CD14-positive monocyte (primary cell): ENCODE measurements around the gene ALDH7A1. TPM values are rescaled to one million over a fixed set of nuclear protein-coding genes. Genes with fewer than 3 reads are reported as not detected.

Experiments
- DNase-seq, 3 donors: peaks; one replicate each; pipeline ENCODE4 v3.0.0-alpha.2; 2011 to 2022
- H2AFZ ChIP-seq: 2 replicates; pipeline ENCODE4 v1.6.0; 2012; ENCODE audit warnings: mild to moderate bottlenecking, low read depth, low read length, inconsistent platforms; ENCODE audit not compliant: insufficient read depth, poor library complexity, severe bottlenecking
- H3K27ac ChIP-seq, 2 donors: 1 replicate in 1 of 2; 2 replicates in 1 of 2; pipeline ENCODE4 v1.5.1; 2012 to 2013; ENCODE audit warnings: low read length in 2 of 2, control low read depth in 1 of 2, inconsistent platforms in 1 of 2, low read depth in 1 of 2, mild to moderate bottlenecking in 1 of 2
- H3K27me3 ChIP-seq, 2 donors: one replicate each; pipeline versions ENCODE4 v1.6.0 to v1.6.1; 2011 to 2013; ENCODE audit warnings: low read length in 2 of 2; ENCODE audit not compliant: control insufficient read depth in 2 of 2, insufficient read depth in 2 of 2
- H3K36me3 ChIP-seq, 2 donors: replicated peaks in 1 of 2; 1 replicate in 1 of 2; 2 replicates in 1 of 2; pipeline versions ENCODE4 v1.5.1 to v1.6.1; 2012 to 2013; ENCODE audit warnings: low read length in 2 of 2, control low read depth in 1 of 2, inconsistent platforms in 1 of 2, mild to moderate bottlenecking in 1 of 2; ENCODE audit not compliant: insufficient read depth in 2 of 2, control insufficient read depth in 1 of 2
- H3K4me1 ChIP-seq, 2 donors: 1 replicate in 1 of 2; 2 replicates in 1 of 2; pipeline versions ENCODE4 v1.5.1 to v1.6.1; 2012 to 2013; ENCODE audit warnings: low read length in 2 of 2, control low read depth in 1 of 2, inconsistent platforms in 1 of 2, mild to moderate bottlenecking in 1 of 2, moderate library complexity in 1 of 2; ENCODE audit not compliant: insufficient read depth in 2 of 2, control insufficient read depth in 1 of 2
- H3K4me2 ChIP-seq: replicated peaks from 2 replicates; pipeline ENCODE3; 2012; ENCODE audit warnings: low read length, moderate library complexity, mild to moderate bottlenecking; ENCODE audit not compliant: poor library complexity, severe bottlenecking; ENCODE audit errors: extremely low read depth
- H3K4me3 ChIP-seq, 3 experiments: fragments of 200-600 bp in 1 of 3; sonication (generic) in 1 of 3; replicated peaks in 1 of 3; 1 replicate in 2 of 3; 2 replicates in 1 of 3; pipeline ENCODE4 v1.5.1; 2011 to 2013; ENCODE audit warnings: low read length in 3 of 3, mild to moderate bottlenecking in 3 of 3, control low read depth in 2 of 3, low read depth in 2 of 3, inconsistent platforms in 1 of 3, moderate library complexity in 1 of 3
- H3K79me2 ChIP-seq: 2 replicates; pipeline ENCODE4 v1.6.0; 2012; ENCODE audit warnings: mild to moderate bottlenecking, control low read depth, inconsistent platforms, low read length, moderate library complexity; ENCODE audit not compliant: insufficient read depth
- H3K9ac ChIP-seq: 2 replicates; pipeline ENCODE4 v1.6.0; 2017; ENCODE audit warnings: low read length, mild to moderate bottlenecking; ENCODE audit not compliant: insufficient read depth, poor library complexity, severe bottlenecking
- H3K9me3 ChIP-seq, 2 donors: replicated peaks in 1 of 2; 1 replicate in 1 of 2; 2 replicates in 1 of 2; pipeline versions ENCODE4 v1.5.1 to v1.6.1; 2012 to 2013; ENCODE audit warnings: low read length in 2 of 2, control low read depth in 1 of 2; ENCODE audit not compliant: control insufficient read depth in 1 of 2, insufficient read depth in 1 of 2
- H4K20me1 ChIP-seq: 2 replicates; pipeline ENCODE4 v1.6.0; 2012; ENCODE audit warnings: mild to moderate bottlenecking, low read length, control low read depth, moderate library complexity; ENCODE audit not compliant: insufficient read depth
- H3K27ac Mint-ChIP-seq, 7 donors: one replicate each; pipeline ENCODE4 v1.8.0; 2020; ENCODE audit warnings: mild to moderate bottlenecking in 7 of 7, mixed read lengths in 7 of 7, moderate library complexity in 6 of 7, inconsistent platforms in 2 of 7
- H3K27me3 Mint-ChIP-seq, 3 donors: one replicate each; pipeline ENCODE4 v1.8.0; 2021 to 2022; ENCODE audit warnings: low read depth in 3 of 3, mild to moderate bottlenecking in 3 of 3, mixed read lengths in 3 of 3, moderate library complexity in 3 of 3, inconsistent platforms in 1 of 3
- H3K36me3 Mint-ChIP-seq, 2 donors: one replicate each; pipeline ENCODE4 v1.8.0; 2020; ENCODE audit warnings: mixed read lengths in 2 of 2, inconsistent platforms in 1 of 2, mild to moderate bottlenecking in 1 of 2
- H3K4me1 Mint-ChIP-seq: one replicate; pipeline ENCODE4 v1.8.0; 2020; ENCODE audit warnings: mild to moderate bottlenecking, mixed read lengths
- H3K4me3 Mint-ChIP-seq, 2 donors: one replicate each; pipeline ENCODE4 v1.8.0; 2020; ENCODE audit warnings: mild to moderate bottlenecking in 2 of 2, mixed read lengths in 2 of 2, moderate library complexity in 1 of 2
- H3K9me3 Mint-ChIP-seq, 7 donors: one replicate each; pipeline ENCODE4 v1.8.0; 2020 to 2022; ENCODE audit warnings: mixed read lengths in 7 of 7, mild to moderate bottlenecking in 6 of 7, moderate library complexity in 6 of 7, inconsistent platforms in 2 of 7
- WGBS: methylation state at CpG from one replicate; pipeline ENCODE4 v1.1.5; 2013; ENCODE audit warnings: missing lambda C conversion rate; ENCODE audit not compliant: insufficient coverage; 5-methylcytosine and 5-hydroxymethylcytosine counted together
- intact Hi-C, 2 donors: fragments of 100-400 bp; cut with micrococcal nuclease; formaldehyde crosslinking; loops; one replicate each; pipeline versions ENCODE4 v1.15.0 to v1.15.1; 2023
- polyA plus RNA-seq, 3 donors: library from polyadenylated mRNA; depleted of rRNA in 1 of 3; unstranded in 2 of 3; stranded (reverse) in 1 of 3; fragments of 300-500 nt in 2 of 3; fragments of >200 nt in 1 of 3; fragmentation: Illumina TruSeq in 2 of 3; gene quantifications; 1 replicate in 2 of 3; 2 replicates in 1 of 3; pipeline ENCODE4 v1.2.3, GENCODE V29; 2012 to 2021
- TF ChIP-seq, protein P1 (sequence below): fragments of 200-600 bp; IDR thresholded peaks from one replicate; pipeline ENCODE4 v1.8.0; 2022; ENCODE audit warnings: antibody characterized with exemption, mild to moderate bottlenecking

Gene ALDH7A1
- polyA plus RNA-seq, 3 donors = 0.44 to 0.67 (median 0.59) TPM

DNA sequence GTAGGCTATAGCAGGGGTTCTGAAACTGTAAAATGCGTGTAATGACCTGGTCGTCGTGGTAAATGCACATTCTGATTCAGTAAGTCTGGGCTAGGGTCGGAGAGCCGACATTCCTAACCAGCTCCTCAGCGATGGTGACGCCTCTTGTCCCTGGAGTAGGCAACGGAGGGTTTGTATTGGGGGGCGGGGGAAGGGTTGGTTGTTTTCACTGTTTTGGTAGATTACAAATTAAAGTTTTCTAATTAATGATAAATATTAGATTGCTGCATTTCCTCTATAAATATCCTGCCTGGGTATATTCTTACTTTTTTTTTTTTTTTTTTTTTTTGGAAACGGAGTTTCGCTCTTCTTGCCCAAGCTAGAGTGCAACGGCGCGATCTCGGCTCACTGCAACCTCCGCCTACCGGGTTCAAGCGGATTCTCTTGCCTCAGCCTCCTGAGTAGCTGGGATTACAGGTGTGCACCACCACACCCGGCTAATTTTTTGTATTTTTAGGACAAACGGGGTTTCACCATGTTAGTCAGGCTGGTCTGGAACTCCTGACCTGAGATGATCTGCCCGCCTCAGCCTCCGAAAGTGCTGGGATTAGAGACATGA is 566 bp upstream of the ALDH7A1 start:
- H3K27me3 ChIP-seq = peaks cover 4 to 5% of the 10 kb centered on the region in 2 donors
- no peaks in the 10 kb centered on the region for H3K9me3 ChIP-seq
- peaks cover 28% of the 10 kb centered on the region for H3K4me1 Mint-ChIP-seq
- TF ChIP-seq, protein P1, sequence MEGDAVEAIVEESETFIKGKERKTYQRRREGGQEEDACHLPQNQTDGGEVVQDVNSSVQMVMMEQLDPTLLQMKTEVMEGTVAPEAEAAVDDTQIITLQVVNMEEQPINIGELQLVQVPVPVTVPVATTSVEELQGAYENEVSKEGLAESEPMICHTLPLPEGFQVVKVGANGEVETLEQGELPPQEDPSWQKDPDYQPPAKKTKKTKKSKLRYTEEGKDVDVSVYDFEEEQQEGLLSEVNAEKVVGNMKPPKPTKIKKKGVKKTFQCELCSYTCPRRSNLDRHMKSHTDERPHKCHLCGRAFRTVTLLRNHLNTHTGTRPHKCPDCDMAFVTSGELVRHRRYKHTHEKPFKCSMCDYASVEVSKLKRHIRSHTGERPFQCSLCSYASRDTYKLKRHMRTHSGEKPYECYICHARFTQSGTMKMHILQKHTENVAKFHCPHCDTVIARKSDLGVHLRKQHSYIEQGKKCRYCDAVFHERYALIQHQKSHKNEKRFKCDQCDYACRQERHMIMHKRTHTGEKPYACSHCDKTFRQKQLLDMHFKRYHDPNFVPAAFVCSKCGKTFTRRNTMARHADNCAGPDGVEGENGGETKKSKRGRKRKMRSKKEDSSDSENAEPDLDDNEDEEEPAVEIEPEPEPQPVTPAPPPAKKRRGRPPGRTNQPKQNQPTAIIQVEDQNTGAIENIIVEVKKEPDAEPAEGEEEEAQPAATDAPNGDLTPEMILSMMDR = no peak
- H3K36me3 Mint-ChIP-seq = no peaks in the 10 kb centered on the region
- peaks cover 12 to 29% (median 17%) of the 10 kb centered on the region in 3 donors for H3K27me3 Mint-ChIP-seq
- peak overlapping the region; percentile 88 for H2AFZ ChIP-seq
- no peaks in the 10 kb centered on the region for H4K20me1 ChIP-seq
- H3K36me3 ChIP-seq = no peaks in the 10 kb centered on the region
- WGBS = 60% methylated on average over 8 of the region's 22 CpGs
- H3K79me2 ChIP-seq = no peaks in the 10 kb centered on the region
- peaks cover 0 to 14% (median 0%) of the 10 kb centered on the region in 7 donors for H3K9me3 Mint-ChIP-seq
- peak overlapping the region; percentile 87 for H3K4me2 ChIP-seq
- H3K27ac ChIP-seq = no peak overlapping the region
- H3K4me1 ChIP-seq = peaks cover 21 to 28% of the 10 kb centered on the region in 2 donors
- peak overlapping the region; percentile 41 for H3K9ac ChIP-seq
- H3K27ac Mint-ChIP-seq = no peak overlapping the region
- intact Hi-C loops = no loop called here
- H3K4me3 Mint-ChIP-seq = peak overlapping the region; percentile 86 to 95
- H3K4me3 ChIP-seq = peak overlapping the region; percentile 39 to 78 (median 40)
- no peak for DNase-seq

DNA sequence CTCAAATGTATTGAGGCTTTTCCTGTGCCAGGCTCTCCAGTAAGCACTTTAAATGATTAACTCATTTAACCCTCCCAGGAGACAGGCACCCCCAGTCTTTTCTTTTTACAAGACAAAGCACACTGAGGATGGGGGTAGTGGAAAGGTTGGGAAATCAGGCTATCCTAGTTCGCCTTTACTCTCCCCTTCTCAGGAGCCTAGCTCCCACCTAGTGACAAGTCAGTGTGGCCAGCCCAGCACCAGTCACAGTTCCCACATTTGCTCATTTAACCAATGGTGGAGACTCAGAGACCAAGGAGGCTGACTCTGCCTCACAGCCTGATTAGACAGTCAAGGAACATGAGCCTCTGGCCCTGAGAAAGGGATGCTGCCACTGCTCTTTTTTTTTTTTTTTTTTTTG is 3.5 kb downstream of the ALDH7A1 start:
- no peak overlapping the region for H2AFZ ChIP-seq
- no peak for DNase-seq
- H3K79me2 ChIP-seq = no peaks in the 10 kb centered on the region
- H3K36me3 ChIP-seq = no peaks in the 10 kb centered on the region
- no peaks in the 10 kb centered on the region for H3K9me3 ChIP-seq
- TF ChIP-seq, protein P1 = no peak
- Mint-ChIP-seq H3K4me3 (no peak overlapping the region), H3K27ac (no peak overlapping the region), H3K27me3 (peaks cover 9 to 24% (median 15%) of the 10 kb centered on the region in 3 donors), H3K4me1 (peaks cover 17% of the 10 kb centered on the region), H3K9me3 (peaks cover 0 to 24% (median 0%) of the 10 kb centered on the region in 7 donors), H3K36me3 (no peaks in the 10 kb centered on the region)
- no peak overlapping the region for H3K4me3 ChIP-seq
- H3K9ac ChIP-seq = no peak overlapping the region
- no peak overlapping the region for H3K27ac ChIP-seq
- WGBS = no CpG with 5 or more reads among the region's 1 CpG
- H3K27me3 ChIP-seq = peaks cover 4 to 5% of the 10 kb centered on the region in 2 donors
- intact Hi-C loops = no loop called here
- no peaks in the 10 kb centered on the region for H4K20me1 ChIP-seq
- H3K4me1 ChIP-seq = peaks cover 12 to 15% of the 10 kb centered on the region in 2 donors
- H3K4me2 ChIP-seq = no peak overlapping the region
